Measurements from ENCODE around the gene SLIT3.
"Not testable (repeated sequence)": the region's sequence is repeated elsewhere in the genome, so short reads cannot be mapped to it uniquely, and the experiment has no call there.

SLIT3 gene

DNA sequence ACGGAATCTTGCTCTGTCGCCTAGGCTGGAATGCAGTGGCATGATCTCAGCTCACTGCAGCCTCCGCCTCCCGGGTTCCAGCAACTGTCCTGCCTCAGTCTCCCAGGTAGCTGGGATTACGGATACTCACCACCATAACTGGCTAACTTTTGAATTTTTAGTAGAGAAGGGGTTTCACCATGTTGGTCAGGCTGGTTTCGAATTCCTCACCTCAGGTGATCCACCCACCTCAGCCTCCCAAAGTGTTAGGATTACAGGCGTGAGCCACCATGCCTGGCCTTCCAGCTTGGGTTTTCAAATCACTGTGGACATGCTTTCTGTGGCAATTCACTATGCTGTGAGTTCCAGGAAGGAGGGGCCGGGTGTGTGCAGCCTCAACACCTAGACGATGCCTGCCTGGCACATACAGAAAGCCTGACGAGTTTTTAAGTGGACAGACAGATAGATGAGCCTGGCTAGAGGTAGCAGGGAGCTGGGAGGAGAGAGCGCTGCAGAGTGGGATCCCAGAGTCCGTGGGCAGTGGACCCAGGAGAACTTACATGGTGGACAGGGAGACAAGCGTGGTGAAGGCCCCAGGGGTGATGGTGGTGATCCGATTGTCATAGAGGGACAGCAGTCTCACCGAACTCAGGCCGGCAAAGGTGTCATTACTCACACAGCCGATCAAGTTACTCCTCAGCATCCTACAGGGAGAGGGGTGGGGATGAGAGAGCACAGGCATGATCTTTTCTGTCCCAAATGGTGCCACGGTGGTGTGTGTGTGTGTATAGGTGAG, 548.3 kb downstream of the SLIT3 start:
- no peak overlapping the region for H3K27ac ChIP-seq (ENCODE audit: low read length)
- no peak overlapping the region for H3K4me3 ChIP-seq (ENCODE audit: low read length)
- peaks cover 7% of the 10 kb centered on the region; the same call in 1 of the 2 replicates for H3K4me1 ChIP-seq (ENCODE audit: insufficient read depth, low read length)
- H3K27me3 ChIP-seq (ENCODE audit: insufficient read depth, low read length): peaks cover 6% of the 10 kb centered on the region
- no peak overlapping the region for H3K9ac ChIP-seq (ENCODE audit: low read depth, low read length)
- H3K36me3 ChIP-seq (ENCODE audit: insufficient read depth, low read depth, low read length): no peaks in the 10 kb centered on the region
- no peaks in the 10 kb centered on the region for H3K9me3 ChIP-seq (ENCODE audit: insufficient read depth, low read depth, low read length)

DNA sequence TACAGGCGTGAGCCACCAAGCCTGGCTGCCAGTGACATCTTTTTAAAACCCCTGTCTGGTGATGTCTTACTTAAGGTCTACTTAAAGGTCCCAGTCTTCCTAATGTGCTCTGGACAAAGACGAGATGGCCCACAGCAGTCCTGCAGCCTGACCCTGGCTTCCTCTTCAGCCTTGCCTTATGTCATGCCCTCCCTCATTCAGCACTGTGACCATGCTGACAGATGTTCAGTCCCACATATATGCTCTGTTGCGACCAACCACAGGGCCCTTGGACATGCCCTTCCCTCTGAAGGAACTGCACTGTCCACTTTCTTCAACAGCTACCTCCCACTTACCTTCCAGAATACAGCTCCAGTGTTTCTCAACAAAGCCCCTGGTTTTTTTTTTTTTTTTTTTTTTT, 548.9 kb downstream of the SLIT3 start:
- Histone ChIP-seq H3K9me3 (ENCODE audit: insufficient read depth, low read depth, low read length) (no peaks in the 10 kb centered on the region), H3K4me1 (ENCODE audit: insufficient read depth, low read length) (peaks cover 4% of the 10 kb centered on the region; the same call in 1 of the 2 replicates), H3K27ac (ENCODE audit: low read length) (no peak overlapping the region), H3K4me3 (ENCODE audit: low read length) (no peak overlapping the region), H3K27me3 (ENCODE audit: insufficient read depth, low read length) (peaks cover 6% of the 10 kb centered on the region), H3K9ac (ENCODE audit: low read depth, low read length) (no peak overlapping the region), H3K36me3 (ENCODE audit: insufficient read depth, low read depth, low read length) (no peaks in the 10 kb centered on the region)

- Histone ChIP-seq H3K9me3 (ENCODE audit: insufficient read depth, low read depth, low read length) (no peaks in the 10 kb centered on the region), H3K4me1 (ENCODE audit: insufficient read depth, low read length) (no peaks in the 10 kb centered on the region), H3K36me3 (ENCODE audit: insufficient read depth, low read depth, low read length) (no peaks in the 10 kb centered on the region), H3K27me3 (ENCODE audit: insufficient read depth, low read length) (peaks cover 6% of the 10 kb centered on the region), H3K27ac (ENCODE audit: low read length) (no peak overlapping the region), H3K9ac (ENCODE audit: low read depth, low read length) (no peak overlapping the region), H3K4me3 (ENCODE audit: low read length) (no peak overlapping the region)
Observed at GRCh38 chr5:168750926-168751325, 550.0 kb downstream of the SLIT3 start.

- Histone ChIP-seq H3K36me3 (ENCODE audit: insufficient read depth, low read depth, low read length) (no peaks in the 10 kb centered on the region), H3K27ac (ENCODE audit: low read length) (no peak overlapping the region), H3K4me1 (ENCODE audit: insufficient read depth, low read length) (no peaks in the 10 kb centered on the region), H3K9ac (ENCODE audit: low read depth, low read length) (no peak overlapping the region), H3K27me3 (ENCODE audit: insufficient read depth, low read length) (peaks cover 6% of the 10 kb centered on the region), H3K4me3 (ENCODE audit: low read length) (no peak overlapping the region), H3K9me3 (ENCODE audit: insufficient read depth, low read depth, low read length) (no peaks in the 10 kb centered on the region)
Observed at GRCh38 chr5:168749391-168750100, 551.4 kb downstream of the SLIT3 start.

- Histone ChIP-seq H3K27ac (ENCODE audit: low read length) (no peak overlapping the region), H3K9me3 (ENCODE audit: insufficient read depth, low read depth, low read length) (no peaks in the 10 kb centered on the region), H3K4me3 (ENCODE audit: low read length) (no peak overlapping the region), H3K27me3 (ENCODE audit: insufficient read depth, low read length) (peaks cover 6% of the 10 kb centered on the region), H3K36me3 (ENCODE audit: insufficient read depth, low read depth, low read length) (no peaks in the 10 kb centered on the region), H3K9ac (ENCODE audit: low read depth, low read length) (no peak overlapping the region), H3K4me1 (ENCODE audit: insufficient read depth, low read length) (no peaks in the 10 kb centered on the region)
Observed at GRCh38 chr5:168747987-168748777, 552.8 kb downstream of the SLIT3 start.

- Histone ChIP-seq H3K36me3 (ENCODE audit: insufficient read depth, low read depth, low read length) (no peaks in the 10 kb centered on the region), H3K27ac (ENCODE audit: low read length) (no peak overlapping the region), H3K9ac (ENCODE audit: low read depth, low read length) (no peak overlapping the region), H3K27me3 (ENCODE audit: insufficient read depth, low read length) (peaks cover 6% of the 10 kb centered on the region), H3K9me3 (ENCODE audit: insufficient read depth, low read depth, low read length) (no peaks in the 10 kb centered on the region), H3K4me1 (ENCODE audit: insufficient read depth, low read length) (no peaks in the 10 kb centered on the region), H3K4me3 (ENCODE audit: low read length) (no peak overlapping the region)
Observed at GRCh38 chr5:168746893-168747640, 553.9 kb downstream of the SLIT3 start.

DNA sequence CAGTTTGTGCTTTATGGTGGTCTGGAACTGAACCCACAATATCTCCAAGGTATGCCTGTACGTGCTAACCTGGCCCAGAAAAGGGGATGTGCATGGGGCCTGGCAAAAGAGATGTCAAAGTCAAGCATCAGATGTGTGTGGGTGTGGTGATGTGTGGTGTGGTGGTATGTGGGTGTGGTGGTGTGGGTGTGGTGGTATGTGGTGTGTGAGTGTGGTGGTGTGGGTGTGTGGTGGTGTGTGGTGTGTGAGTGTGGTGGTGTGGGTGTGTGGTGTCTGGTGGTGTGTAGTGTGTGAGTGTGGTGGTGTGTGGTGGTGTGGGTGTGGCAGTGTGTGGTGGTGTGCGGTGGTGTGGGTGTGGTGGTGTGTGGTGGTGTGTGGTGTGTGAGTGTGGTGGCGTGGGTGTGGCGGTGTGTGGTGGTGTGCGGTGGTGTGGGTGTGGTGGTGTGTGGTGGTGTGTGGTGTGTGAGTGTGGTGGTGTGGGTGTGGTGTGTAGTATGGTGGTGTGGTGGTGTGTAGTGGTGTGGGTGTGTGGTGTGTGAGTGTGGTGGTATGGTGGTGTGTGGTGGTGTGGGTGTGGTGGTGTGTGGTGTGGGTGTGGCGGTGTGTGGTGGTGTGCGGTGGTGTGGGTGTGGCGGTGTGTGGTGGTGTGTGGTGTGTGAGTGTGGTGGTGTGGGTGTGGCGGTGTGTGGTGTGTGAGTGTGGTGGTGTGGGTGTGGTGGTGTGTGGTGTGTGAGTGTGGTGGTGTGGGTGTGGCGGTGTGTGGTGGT, 554.6 kb downstream of the SLIT3 start:
- H3K9ac ChIP-seq (ENCODE audit: low read depth, low read length); H3K27ac ChIP-seq (ENCODE audit: low read length); H3K4me3 ChIP-seq (ENCODE audit: low read length); H3K36me3 ChIP-seq (ENCODE audit: insufficient read depth, low read depth, low read length); H3K27me3 ChIP-seq (ENCODE audit: insufficient read depth, low read length); H3K9me3 ChIP-seq (ENCODE audit: insufficient read depth, low read depth, low read length); H3K4me1 ChIP-seq (ENCODE audit: insufficient read depth, low read length): not testable (repeated sequence)

DNA sequence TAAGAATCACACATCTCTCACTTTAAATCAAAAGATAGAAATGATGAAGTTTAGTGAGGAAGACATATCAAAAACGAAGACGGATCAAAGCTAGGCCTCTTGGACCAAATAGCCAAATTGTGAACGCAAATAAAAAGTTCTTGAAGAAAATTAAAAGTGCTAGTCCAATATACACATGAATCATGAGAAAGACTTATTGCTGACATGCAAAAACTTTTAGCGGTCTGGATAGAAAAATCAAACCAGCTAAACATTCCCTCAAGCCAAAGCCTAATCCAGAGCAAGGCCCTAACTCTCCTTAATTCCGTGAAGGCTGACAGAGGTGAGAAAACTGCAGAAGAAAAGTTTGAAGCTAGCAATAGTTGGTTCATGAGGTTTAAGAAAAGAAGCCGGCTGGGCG, 557.3 kb downstream of the SLIT3 start:
- Histone ChIP-seq H3K9ac (ENCODE audit: low read depth, low read length) (no peak overlapping the region), H3K9me3 (ENCODE audit: insufficient read depth, low read depth, low read length) (no peaks in the 10 kb centered on the region), H3K4me1 (ENCODE audit: insufficient read depth, low read length) (no peaks in the 10 kb centered on the region), H3K27ac (ENCODE audit: low read length) (no peak overlapping the region), H3K4me3 (ENCODE audit: low read length) (no peak overlapping the region), H3K36me3 (ENCODE audit: insufficient read depth, low read depth, low read length) (no peaks in the 10 kb centered on the region), H3K27me3 (ENCODE audit: insufficient read depth, low read length) (peaks cover 6% of the 10 kb centered on the region)

- H3K9ac ChIP-seq (ENCODE audit: low read depth, low read length); H3K9me3 ChIP-seq (ENCODE audit: insufficient read depth, low read depth, low read length); H3K27ac ChIP-seq (ENCODE audit: low read length); H3K27me3 ChIP-seq (ENCODE audit: insufficient read depth, low read length); H3K4me1 ChIP-seq (ENCODE audit: insufficient read depth, low read length); H3K4me3 ChIP-seq (ENCODE audit: low read length); H3K36me3 ChIP-seq (ENCODE audit: insufficient read depth, low read depth, low read length): not testable (repeated sequence)
Observed at GRCh38 chr5:168742311-168742710, 558.6 kb downstream of the SLIT3 start.

- H3K36me3 ChIP-seq (ENCODE audit: insufficient read depth, low read depth, low read length): no peaks in the 10 kb centered on the region
- H3K4me3 ChIP-seq (ENCODE audit: low read length): no peak overlapping the region
- H3K9ac ChIP-seq (ENCODE audit: low read depth, low read length): no peak overlapping the region
Observed at GRCh38 chr5:168740811-168741213, 560.1 kb downstream of the SLIT3 start.

More at GRCh38 chr5:168740811-168741213, 560.1 kb downstream of the SLIT3 start:
- H3K27me3 ChIP-seq (ENCODE audit: insufficient read depth, low read length): no peaks in the 10 kb centered on the region
- H3K9me3 ChIP-seq (ENCODE audit: insufficient read depth, low read depth, low read length): no peaks in the 10 kb centered on the region
- no peaks in the 10 kb centered on the region for H3K4me1 ChIP-seq (ENCODE audit: insufficient read depth, low read length)
- H3K27ac ChIP-seq (ENCODE audit: low read length): no peak overlapping the region

Data from iPS-20b (cell line).